Kasumi-1 (cell line): ENCODE results near the gene KCNC2.
A peak's percentile ranks its signal among the peaks of the same experiment; 100 is the strongest.

Experiments used
- DNase-seq, 2 experiments: peaks; one replicate each; lab custom pipeline; 2025; lab: John Stamatoyannopoulos, UW

KCNC2 gene

DNA sequence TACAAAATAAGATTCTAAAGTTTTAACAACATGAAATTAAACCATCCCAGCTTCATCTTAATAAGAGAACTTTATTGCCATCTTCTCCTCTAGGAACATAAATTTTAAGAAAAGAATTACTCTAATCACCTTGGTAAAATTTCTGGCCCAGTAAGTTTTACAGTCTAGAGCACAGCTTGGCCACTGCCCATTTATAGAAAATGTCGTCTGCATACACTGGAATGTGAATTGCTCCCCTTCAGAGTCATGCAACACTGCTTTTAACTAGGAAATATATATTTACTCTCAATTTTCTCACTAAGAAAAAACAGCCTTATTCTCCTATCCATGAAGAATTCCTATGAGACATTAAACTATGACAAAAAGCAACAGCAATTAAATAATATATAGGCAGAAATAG is 48.2 kb downstream of the KCNC2 start:
- DNase-seq = no peak

DNA sequence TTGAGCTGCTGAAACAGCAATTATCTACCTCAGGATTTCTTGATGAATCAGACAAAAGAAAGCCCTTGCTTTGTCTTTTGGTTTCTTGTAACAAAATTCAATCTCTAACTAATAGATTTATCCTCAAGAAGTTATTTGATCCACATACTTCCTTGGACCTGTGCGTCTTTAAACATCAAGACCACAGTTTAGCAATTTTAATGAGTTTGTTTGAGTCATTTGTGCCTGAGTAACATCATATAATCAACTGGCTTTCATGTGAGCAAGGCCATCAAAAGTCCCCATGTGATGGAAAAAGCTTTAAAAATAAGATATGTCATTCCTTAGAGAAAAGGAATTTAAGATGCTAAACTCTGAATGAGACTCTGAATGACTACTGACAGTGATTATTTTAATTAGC is 52.3 kb downstream of the KCNC2 start:
- DNase-seq = no peak

DNA sequence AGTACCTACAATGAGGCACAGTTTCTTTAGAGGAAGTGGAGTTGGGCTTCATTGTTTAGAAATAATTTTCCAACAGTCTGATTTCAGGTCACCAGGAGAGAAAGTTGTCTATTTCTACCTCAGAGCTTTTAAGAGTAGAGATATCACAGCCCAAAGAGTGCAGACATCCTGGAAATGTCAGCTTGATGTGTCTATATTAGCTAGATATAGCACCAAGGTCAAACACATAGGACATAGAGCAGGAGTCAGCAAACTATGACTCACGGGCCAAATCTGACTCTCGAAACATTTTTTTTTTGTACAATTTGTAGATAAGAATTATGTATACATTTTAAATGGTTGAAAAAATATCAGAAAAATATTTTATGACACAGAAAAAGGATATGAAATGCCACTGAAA is 53.7 kb downstream of the KCNC2 start:
- no peak for DNase-seq

DNA sequence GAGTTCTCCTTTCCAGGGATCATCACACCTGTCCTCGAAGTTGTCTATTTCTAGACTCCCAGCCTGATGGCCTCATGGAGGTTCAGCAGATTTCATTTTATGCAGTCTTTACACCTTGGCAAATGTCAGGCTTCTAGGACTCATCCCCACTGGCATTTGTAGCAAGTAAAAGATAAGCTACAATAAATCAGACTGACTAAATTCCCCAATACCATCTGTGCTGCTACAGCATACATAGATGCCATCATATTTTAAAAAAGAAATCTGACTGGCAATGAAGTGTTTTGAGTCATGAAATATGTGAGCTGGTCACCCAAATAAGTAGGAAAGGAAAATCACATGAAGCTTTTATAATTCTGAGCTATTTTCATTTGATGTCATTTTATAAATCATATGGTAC is 55.3 kb downstream of the KCNC2 start:
- no peak for DNase-seq

DNA sequence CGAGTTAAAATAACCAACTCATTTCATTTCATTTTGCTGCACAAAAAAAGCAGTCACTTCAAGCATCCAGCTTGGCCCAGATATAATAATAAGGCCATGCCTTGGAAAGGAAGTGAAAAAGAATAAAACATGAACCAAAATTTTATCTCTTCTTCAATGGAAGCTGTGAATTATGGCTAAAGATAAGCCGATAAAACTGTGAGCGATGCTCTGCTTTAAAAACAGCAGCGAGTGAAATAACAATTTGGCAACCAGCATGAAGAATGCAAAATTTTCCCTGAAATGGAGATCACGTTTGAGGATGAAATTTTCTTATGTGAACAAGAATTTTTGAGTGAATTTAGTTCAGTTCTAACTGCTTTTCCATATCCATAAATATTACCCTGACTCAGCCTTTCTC is 70.4 kb downstream of the KCNC2 start:
- DNase-seq = no peak

DNA sequence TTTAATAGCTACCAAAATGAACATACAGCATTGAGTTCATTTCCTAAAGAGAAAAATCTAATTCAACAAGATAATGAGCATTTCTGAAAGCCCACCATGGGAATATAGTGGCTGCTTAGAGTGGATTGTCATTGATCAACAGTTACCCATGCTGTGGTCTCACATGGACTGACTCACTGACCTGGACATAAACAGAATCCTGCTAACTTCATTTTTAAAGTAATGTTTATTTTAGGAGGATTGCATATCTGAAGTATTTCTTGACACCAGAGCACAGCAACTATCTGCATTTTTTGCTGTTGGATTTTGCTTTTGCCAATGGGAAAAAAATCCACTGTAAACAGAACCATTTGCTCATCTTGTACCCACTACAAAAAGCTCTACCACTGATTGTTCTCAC is 71.7 kb downstream of the KCNC2 start:
- DNase-seq = no peak

DNA sequence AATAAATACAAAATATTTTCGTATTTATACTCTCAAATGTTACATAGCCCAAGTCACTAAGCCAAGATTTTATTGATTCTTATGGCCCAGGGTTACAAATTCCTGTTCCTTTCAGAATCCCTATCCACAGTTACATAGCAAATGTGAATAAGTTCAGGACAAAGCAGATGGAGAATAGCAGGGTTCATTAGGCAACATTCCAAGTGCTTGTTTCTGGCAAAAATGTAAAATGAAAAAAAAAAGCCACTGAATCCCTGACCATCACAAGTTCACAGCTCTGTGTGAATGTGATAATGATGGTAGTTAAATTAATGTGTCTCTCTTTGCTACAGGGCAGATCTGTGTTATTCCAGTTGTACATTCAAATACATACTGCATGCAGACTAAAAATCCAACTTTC is 74.6 kb downstream of the KCNC2 start:
- no peak for DNase-seq

DNA sequence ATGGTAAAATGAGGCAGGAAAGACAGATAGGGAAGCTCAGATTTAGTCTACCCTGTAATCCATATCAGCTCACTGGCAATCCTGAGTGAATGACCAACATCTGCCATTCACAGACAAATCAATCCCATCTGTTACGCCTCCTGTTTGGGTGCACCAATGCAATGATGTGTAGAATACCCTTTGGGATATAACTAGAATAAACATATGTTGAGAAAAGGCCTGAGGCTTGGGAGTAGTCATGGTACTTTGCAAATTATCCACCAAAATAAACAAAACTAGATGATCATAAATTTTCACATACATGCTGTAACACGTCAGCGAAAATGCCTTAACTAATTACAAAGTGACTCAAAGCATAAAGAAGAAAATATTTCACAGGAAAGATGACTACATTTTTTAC is 78.8 kb downstream of the KCNC2 start:
- DNase-seq = no peak

DNA sequence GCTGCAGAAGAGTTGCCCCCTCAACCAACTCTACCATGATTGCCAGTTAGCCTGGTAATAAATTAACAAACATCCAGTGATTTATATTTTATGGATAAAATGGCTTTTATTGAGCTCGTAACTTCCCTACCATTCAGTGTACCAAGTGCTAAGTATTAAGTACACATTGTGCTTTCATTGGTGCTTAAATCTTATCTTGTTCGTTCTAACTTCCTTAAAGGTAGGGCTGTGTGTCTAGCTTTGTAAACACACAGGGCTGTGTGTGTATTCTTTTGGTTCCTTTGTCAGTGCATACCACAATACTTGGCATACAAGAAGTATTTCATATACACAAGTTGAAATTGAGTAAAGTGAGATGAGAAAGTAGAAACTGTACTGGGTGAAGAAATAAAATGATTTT is 80.4 kb downstream of the KCNC2 start:
- no peak for DNase-seq

DNA sequence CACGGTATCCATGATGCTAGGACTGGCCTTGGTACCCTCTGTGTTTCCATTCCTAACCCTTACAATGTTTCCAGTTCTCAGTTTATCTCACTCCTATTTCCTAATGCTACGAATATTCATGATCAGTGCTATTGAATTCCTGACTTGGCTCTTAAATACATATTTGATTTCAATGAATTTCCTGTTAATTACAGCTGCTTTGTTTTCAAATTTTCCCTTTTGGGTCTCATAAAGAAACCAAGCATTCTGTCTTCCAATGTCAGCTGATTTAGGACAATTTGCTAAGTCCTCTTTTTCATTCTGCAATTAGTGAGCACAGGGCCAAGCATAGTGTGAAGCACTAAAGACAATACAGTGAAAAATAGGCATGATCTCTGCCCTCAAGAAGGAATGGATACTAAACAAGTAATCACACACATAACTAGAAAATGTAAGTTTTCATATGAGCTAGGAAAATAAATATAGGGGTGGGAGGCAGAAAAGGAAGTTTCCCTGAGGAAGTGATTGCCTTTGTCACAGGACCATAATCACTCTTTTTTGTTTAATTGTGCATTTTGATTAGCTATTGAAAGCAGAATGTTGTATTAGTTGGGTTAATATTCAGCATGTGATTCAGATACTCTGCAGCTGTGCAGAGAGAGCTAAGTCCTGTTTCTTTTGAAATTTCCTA is 88.5 kb downstream of the KCNC2 start:
- DNase-seq = no peak

DNA sequence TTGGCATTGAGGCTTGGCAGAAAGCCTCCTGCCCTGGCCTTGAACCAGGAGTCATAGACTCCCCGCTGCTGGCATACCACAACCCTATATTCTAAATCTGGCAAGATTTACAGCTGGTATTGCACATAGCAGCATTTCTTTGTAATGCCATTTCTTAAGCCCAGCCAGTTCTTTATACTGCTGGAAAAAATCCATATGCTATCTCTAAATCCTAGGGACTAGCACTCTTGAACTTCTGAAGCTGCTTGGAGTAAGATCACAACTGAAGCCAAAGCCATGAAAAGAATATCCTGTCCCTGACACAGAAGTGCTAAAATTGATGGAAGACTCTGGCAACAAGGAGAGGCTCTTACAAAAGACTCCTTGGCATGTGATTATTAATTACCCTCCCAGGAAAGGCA is 89.3 kb downstream of the KCNC2 start:
- no peak for DNase-seq

DNA sequence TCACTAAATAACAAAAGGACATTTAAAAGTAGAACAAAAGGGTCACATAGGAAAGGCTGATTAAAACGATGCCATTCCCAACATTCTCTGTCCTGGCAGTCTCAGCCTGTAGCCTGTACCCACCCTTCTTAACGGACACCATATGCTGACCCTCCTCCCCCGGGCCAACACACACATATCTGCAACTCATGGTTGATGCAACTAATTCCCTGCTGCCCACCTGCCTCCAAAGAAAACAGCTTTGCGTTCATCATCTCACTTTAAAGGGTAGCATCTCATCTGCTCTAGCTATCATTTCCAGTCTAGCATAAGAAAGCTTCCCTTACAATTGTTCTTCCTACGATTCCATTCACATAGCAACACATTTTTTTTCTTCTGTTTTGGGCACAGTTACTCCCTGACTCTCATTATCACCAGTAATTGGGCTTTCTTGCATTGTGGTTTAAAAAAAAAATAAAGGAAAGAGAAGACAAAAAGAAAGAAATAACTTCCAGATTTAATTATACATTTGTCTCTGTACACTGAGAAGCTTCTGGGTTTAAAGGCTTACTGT is 92.9 kb downstream of the KCNC2 start:
- no peak for DNase-seq

DNA sequence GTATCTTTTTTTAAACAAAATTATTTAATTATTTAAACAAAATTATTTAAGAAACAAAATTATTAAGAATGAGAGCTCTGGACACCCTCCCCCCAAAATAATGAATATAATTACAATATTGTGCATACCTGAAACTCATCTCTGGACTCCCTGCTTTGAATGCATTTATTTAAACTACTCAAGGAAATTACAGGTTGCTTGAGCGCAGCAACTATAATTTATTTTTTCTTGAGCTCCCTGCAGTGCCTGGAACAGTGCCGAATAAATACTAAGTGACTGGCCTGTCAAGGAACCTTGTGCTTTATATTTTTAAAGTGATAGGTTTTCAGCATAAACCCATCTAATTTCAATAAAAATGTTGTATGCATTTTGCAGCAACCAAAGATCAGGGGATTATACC is 93.9 kb downstream of the KCNC2 start:
- DNase-seq = no peak

DNA sequence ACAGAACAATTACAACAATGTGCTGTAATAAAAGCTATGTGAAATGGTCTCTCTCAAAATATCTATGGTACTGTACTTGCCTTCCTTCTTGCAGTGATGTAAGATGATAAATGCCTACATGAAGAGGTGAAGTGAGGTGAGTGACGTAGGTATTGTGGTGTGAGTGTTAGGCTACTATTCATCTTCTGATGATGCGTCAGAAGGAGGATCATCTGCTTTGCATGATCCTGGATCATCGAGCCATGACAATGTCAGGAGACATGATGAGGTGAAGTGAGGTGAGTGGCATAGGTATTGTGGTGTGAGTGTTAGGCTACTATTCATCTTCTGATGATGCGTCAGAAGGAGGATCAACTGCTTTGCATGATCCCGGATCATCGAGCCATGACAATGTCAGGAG is 105.8 kb downstream of the KCNC2 start:
- no peak for DNase-seq

DNA sequence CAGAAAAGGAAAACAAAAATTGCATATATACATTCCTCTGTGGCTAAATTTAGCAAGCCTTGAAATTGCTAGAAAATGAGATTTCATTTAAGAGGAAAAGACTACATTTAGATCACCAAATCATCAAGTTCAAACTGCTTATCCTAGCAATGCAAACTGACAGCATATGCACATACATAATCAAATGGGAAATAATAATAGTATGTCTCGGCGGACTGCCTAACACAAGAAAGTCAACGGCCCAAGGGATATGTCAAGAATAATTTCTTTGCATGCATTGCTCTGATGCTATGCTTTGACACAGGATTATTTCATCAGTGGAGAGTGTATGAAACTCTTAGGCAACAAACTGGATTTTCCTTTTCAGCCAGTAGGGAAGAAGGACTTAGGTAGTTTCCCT is 107.9 kb downstream of the KCNC2 start:
- DNase-seq = no peak

DNA sequence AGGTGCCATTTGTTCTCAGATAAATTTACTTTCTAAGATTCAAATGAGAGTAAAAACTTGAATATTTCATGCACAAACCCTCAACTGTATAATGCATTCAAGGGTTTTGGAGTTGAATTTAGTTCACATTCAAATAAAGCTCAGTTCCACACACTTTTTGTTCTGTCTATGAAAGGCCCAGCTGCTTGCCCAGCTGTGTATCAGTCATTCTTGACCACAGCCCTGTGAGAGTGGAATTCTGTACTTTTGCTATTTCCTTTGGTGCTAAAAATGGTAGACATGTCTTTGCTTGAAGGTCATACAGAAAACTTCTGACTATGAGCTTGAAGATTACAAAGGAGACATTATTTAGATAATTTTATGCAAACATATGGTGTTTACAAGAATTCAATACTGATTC is 110.4 kb downstream of the KCNC2 start:
- no peak for DNase-seq

DNA sequence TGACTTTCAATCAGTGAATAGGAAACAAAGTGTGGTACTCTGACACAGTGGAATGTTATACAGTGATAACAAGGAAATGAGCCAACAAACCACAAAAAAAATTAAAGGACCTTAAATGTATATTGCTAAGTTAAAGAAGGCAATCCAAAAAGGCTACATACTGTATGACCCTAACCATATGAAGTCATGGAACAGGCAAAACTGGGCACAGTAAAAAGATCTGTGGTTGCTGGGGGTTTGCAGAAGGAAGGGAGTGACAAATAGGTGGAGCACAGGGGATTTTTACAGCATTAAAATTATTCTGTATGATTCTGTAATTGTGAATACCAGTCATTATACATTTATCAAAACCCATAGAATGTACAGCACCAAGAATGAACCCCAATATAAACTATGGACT is 112.6 kb downstream of the KCNC2 start:
- DNase-seq = no peak

DNA sequence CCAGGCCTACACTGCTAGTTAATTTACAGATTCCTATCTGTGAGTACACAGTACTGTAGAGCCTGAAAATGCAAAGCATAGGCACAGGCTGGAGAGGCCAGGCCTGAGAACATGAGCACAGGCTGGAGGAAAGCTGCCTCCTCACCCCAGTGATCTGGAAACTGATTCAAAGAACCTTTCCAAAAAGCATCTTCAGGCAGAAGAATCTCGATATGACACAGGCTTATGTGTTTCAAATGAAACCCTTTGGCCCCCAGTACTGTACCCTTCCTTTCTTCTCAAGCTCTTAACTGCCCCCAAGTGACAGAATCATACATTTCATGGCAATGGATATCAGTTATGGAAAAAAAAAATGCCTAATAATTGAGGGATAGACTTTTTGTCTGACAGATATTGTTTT is 122.0 kb downstream of the KCNC2 start:
- DNase-seq = peak in 1 of 2 experiments; percentile 26

DNA sequence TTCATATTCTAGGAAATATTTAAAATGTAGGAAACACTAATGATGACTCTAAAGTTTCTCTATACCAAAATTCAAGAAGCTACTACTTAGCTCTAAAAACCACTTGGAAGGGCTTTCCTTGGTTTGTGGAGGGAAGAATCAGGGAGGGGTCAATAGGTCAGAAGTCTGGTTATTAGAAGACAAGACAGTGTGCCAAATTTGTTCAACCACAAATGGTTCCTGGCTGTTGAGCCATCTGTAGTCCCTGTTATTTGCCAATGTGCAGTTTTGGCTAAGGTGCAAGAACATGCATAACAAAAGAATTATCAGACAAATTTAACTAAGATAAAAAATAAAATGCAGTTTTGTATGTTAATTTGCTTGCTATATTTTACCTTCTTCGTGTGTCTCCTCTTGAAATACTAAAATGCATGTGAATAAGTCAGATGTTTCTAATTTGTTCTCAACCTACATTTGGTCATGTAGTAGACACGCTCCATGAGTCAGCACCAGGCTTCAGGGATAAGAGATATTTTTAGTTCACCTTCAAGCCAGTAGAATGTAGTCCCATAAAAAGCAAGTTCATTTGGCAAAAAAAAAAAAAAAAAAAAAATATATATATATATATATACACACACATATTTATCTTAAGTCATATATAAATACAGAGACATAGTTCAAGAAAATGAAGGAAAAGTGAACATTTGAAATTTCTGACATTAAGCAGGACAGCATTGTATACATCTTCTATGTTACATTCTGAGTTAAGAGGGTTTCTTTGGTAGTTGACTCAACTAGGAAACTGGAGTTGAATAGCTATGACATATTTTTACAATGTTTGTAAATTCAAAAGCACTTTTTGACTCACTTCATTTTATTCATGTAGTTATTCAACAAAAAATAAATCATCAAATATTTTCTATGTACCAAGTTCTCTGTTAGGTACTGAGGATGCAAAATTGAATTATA is 123.3 kb downstream of the KCNC2 start:
- DNase-seq = no peak

DNA sequence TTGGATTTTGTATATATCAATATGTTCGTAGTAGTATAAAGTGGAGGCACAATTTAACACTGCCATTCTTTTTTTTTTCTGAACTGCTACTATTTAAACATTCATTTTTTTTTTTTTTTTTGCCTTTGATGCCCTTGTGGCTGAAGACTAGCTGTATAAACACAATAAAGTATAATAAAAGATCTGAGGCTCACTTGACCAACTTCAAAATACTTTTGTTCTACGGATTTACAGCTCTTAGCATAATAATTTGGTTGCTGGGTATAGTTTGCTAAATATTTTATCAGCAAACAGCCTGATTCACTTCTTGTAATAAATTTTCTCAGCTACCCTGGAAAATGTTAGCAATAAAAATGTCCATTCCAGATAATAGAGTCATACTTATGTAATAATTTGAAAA is 128.3 kb downstream of the KCNC2 start:
- no peak for DNase-seq

DNA sequence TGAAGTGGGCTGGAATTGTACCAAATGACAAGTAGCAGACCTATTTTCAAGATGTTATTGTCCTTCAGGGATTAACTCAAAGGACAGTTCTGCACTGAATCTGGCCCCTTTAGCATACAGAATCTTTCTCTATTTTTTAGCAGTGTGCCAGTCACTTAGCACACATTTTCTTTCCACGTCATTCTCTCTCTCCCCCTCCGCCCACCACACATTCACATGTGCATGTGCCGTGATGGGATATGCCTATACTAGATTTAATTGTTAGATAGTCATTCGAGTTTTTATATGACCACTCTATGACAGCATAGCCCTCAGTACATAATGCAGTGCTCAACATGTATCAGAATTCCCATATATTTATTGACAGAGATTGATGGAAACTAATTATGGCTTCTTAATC is 129.1 kb downstream of the KCNC2 start:
- no peak for DNase-seq

DNA sequence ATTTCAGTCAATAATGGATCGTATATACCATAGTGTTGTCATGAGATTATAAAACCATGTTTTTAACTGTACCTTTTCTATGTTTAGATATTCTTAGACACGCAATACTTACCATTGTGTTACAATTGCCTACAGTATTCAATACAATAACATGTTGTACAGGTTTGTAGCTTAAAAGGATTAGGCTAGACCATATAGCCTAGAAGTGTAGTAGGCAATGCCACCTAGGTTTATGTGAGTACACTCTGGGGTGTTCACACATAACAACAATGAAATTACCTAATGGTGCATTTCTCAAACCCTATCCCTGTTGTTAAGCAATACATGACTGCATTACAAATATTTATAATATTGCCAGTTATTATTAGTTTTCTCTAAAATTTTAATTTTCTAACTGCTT is 144.2 kb downstream of the KCNC2 start:
- no peak for DNase-seq

DNA sequence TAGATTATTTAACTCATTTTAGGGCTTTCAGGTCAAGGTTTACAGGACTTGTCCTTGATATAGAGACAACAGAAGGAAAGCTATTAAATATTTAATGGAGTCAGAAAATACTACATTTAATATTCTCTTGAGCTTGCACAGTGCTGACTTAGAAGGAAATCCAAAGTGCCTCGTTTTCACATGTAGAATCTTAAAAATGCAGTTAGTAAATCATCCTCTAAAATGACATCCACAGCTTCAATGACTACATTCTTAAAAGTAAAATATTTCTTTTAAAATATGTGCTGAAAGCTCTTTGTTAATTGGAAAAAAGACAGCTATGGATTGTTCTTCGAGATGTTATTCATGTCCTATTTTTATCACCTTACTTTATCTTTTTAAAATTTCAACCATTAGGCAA is 146.9 kb downstream of the KCNC2 start:
- no peak for DNase-seq
